OCI-LY7 (cell line): ENCODE results near the gene MOGAT1.

Experiments
- EZH2phosphoT487 ChIP-seq: fragments of 200-600 bp; sonication (generic); IDR thresholded peaks from 2 replicates; pipeline ENCODE4 v1.6.1; 2018; ENCODE audit warnings: low read depth, borderline replicate concordance, mild to moderate bottlenecking, mixed run types, antibody characterized with exemption, low read length, moderate library complexity, mixed read lengths
- TF ChIP-seq, protein P1 (sequence below): fragments of 200-600 bp; sonication (generic); conservative IDR thresholded peaks from 2 replicates; pipeline ENCODE4 v1.5.1; 2014; ENCODE audit warnings: mild to moderate bottlenecking, antibody characterized with exemption, low read length, moderate library complexity, mixed read lengths

DNA sequence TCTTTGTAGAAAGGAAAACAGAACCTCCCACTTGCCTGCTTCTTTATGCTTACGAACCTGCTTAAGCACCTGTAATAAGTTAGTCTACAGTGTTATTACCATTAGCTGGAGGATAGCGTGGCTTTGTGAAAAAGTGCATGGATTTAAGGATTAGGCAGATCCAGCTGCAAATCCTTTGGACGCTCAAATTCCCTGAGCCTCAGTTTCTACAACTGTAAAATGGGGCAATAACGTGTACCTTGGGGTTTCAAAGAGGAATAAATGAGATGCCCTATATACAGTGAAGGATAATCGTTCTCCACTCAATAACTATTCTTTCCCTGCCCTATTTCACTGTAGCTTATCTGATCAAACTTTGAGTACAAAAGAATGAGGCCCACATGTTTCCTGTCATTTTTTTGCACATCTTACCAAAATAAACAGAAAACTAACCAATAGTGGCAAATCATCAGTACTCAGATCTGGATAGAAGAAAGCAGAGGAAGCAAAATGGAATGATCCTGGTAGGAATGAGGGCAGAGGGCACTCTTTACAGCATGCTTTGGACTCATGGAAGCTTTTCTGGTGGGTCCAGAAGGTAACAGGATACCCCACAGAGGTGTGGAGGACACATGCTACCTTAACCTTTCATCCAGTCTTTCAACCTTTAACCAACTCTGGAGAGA lies 14.8 kb downstream of the MOGAT1 start:
- TF ChIP-seq, protein P1, sequence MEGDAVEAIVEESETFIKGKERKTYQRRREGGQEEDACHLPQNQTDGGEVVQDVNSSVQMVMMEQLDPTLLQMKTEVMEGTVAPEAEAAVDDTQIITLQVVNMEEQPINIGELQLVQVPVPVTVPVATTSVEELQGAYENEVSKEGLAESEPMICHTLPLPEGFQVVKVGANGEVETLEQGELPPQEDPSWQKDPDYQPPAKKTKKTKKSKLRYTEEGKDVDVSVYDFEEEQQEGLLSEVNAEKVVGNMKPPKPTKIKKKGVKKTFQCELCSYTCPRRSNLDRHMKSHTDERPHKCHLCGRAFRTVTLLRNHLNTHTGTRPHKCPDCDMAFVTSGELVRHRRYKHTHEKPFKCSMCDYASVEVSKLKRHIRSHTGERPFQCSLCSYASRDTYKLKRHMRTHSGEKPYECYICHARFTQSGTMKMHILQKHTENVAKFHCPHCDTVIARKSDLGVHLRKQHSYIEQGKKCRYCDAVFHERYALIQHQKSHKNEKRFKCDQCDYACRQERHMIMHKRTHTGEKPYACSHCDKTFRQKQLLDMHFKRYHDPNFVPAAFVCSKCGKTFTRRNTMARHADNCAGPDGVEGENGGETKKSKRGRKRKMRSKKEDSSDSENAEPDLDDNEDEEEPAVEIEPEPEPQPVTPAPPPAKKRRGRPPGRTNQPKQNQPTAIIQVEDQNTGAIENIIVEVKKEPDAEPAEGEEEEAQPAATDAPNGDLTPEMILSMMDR = no peak
- TF ChIP-seq EZH2phosphoT487 = no peak
